ENCODE measurements around the gene C9orf72.

C9orf72 gene

GRCh38 chr9:27537756-27538155 is 35.5 kb downstream of the C9orf72 start:
- no peak for DNase-seq

- DNase-seq, result no peak
These were observed 36.2 kb downstream of the C9orf72 start for GRCh38 chr9:27537027-27537435.

- no peak for DNase-seq
These were observed 37.1 kb downstream of the C9orf72 start for GRCh38 chr9:27536168-27536567.

GRCh38 chr9:27535701-27536118 is 37.6 kb downstream of the C9orf72 start:
- DNase-seq, result no peak

- DNase-seq, result no peak
These were observed 38.5 kb downstream of the C9orf72 start for GRCh38 chr9:27534658-27535209.

GRCh38 chr9:27534131-27534530 is 39.1 kb downstream of the C9orf72 start:
- no peak for DNase-seq

GRCh38 chr9:27533311-27533710 is 40.0 kb downstream of the C9orf72 start:
- no peak for DNase-seq

GRCh38 chr9:27532046-27532445 is 41.2 kb downstream of the C9orf72 start:
- DNase-seq, result no peak

GRCh38 chr9:27530915-27531755 is 42.1 kb downstream of the C9orf72 start:
- DNase-seq, result no peak

GRCh38 chr9:27529316-27530278 is 43.7 kb downstream of the C9orf72 start, which contains the start of gene MOB3B:
TSS of gene MOB3B (minus strand) at chr9:27529814. CDS start at chr9:27455550, 74,264 bp downstream.
- DNase-seq, result peak in 1 of 2 experiments; percentile 34

GRCh38 chr9:27528886-27529315 is 44.4 kb downstream of the C9orf72 start:
- DNase-seq, result peak in 1 of 2 experiments; percentile 2

- DNase-seq, result no peak
These were observed 45.0 kb downstream of the C9orf72 start for GRCh38 chr9:27528076-27528885.

GRCh38 chr9:27527702-27528075 is 45.6 kb downstream of the C9orf72 start:
- no peak for DNase-seq

- DNase-seq, result no peak
These were observed 49.0 kb downstream of the C9orf72 start, which contains the start of gene IFNK for GRCh38 chr9:27524236-27524635. TSS of gene IFNK (plus strand) at chr9:27524290. CDS start at chr9:27524337, 47 bp downstream.

- DNase-seq, result no peak
These were observed 50.1 kb downstream of the C9orf72 start for GRCh38 chr9:27523141-27523540.

- no peak for DNase-seq
These were observed 52.3 kb downstream of the C9orf72 start for GRCh38 chr9:27520986-27521385.

GRCh38 chr9:27519466-27520465 is 53.5 kb downstream of the C9orf72 start:
- no peak for DNase-seq

- no peak for DNase-seq
These were observed 54.5 kb downstream of the C9orf72 start for GRCh38 chr9:27518809-27519208.

GRCh38 chr9:27518006-27518405 is 55.3 kb downstream of the C9orf72 start:
- DNase-seq, result no peak

GRCh38 chr9:27514551-27514950 is 58.7 kb downstream of the C9orf72 start:
- DNase-seq, result no peak

GRCh38 chr9:27511771-27512170 is 61.5 kb downstream of the C9orf72 start:
- DNase-seq, result no peak

All from AML-193 (cell line).